Stimulated activated CD8-positive, alpha-beta memory T cell treated with anti-CD3 and anti-CD28 coated beads, Interleukin-15, amount 100 ng/mL, for 4 hours (primary cell): ENCODE measurements around the gene YIPF3.
"Not testable (repeated sequence)": the region's sequence is repeated elsewhere in the genome, so short reads cannot be mapped to it uniquely, and the experiment has no call there.

ENCODE experiments used
- DNase-seq, 2 donors: peaks; one replicate each; pipeline ENCODE4 v3.0.0-alpha.2; 2020; ENCODE audit warnings: low read depth in 2 of 2

The YIPF3 gene

DNA sequence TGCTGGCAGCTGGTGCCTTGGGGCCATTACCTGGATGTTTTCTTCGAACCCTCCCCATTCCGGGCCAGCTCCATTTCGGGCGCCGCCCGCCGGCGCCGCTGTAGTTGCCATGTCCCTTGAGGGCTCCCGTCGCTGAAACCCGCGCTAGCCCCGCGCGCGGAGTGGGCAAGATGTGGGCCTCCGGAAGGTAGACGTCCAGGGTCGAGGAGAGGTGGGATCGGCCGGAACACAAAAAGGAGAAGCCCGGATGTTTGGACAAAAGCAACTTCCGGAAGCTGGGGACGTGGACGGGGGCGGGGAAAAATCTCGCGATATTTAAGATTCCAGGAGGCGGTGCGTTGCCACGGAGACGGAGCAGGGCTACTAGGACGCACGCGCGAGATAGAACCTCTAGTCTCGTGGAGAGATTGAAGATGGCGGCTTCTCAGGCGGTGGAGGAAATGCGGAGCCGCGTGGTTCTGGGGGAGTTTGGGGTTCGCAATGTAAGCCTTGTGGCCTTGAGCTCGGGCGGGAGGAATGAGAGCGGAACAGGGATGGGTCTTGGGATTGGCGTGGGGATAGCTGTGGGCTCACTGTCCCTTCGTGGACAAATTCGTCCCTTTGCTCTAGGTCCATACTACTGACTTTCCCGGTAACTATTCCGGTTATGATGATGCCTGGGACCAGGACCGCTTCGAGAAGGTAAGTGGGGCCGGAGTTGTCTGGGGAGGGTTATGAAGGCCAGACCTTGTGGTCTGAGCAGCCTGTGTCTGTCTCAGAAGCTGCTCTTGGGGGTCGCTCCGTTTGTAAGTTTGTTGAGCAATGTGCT is at the start of gene YIPF3, which contains the start of gene POLR1C:
Gene YIPF3, minus strand, starts transcription at position 230 of the 808 bp plus-strand sequence. Its CDS starts 119 bp downstream, at position 111.
Gene POLR1C, plus strand, starts transcription at position 393 of the 808 bp plus-strand sequence. Its CDS starts 21 bp downstream, at position 414.
- peak; percentile 89 to 94 for DNase-seq

DNA sequence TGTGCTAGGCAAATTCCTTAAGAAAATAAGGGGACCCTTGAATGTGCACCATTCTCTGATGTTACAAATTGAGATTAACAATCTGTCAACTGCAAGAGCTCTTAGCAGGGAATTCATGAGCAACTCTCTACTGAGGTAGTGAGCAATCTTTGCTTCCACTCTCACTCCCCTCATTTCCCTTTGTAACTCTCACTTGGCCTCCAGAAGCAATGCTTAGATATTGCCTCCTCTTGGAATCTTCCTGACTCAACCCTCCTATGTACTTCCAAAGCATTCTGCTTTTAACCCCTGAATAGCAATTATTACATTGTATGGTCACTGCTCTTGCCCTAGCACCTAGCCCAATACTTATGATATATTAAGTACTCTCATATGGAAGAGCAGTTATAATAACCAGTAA is 42.6 kb upstream of the YIPF3 start:
- DNase-seq = no peak

DNA sequence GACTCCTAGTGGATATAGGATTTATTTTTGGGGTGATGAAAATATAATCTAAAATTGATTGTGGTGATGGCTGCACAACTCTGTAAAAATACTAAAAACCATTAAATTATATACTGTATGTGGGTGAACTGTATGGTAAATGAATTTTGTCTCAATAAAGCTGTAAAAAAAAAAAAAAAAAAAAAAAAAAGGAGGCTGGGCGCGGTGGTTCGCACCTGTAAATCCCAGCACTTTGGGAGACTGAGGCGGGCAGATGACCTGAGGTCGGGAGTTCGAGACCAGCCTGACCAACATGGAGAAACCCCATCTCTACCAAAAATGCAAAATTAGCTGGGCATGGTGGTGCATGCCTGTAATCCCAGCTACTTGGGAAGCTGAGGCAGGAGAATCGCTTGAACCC is 40.9 kb upstream of the YIPF3 start:
- DNase-seq = not testable (repeated sequence)

DNA sequence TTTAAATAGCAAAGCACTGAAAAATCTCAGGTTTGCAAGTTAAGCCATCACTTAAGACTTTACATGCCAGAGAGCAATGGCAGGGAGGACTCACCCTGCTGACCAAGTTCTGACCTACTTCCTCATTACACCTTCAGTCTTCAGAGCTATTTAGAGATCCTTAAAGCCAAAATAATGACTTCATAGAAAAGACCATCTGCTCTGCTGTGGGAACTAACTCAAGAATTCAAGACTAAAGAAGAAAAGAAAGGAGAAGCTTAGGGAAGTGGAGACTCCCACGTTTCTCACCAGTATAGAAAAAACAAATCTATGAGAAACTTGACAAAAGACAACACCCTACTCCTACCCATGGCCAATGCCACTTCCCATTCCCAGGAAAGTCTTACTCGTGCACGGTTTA is 30.5 kb upstream of the YIPF3 start:
- no peak for DNase-seq

DNA sequence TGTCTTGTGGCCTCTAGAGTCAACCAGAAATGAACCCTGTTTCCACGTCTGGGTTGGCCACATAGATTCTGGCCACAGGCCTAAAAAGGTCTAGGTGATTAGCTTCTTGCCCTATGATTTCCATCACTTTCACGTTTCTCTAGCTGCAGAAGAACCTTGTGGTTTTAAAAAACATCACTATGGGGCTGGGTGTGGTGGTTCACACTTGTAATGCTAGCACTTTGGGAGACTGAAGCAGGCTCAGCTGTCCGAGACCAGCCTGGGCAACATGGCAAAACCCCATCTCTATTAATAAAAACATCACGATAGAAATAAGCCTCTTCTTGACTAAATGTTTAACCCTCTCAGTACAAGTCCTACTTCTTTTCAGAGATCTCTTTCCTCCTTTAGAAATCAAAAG is 27.7 kb upstream of the YIPF3 start:
- no peak for DNase-seq

DNA sequence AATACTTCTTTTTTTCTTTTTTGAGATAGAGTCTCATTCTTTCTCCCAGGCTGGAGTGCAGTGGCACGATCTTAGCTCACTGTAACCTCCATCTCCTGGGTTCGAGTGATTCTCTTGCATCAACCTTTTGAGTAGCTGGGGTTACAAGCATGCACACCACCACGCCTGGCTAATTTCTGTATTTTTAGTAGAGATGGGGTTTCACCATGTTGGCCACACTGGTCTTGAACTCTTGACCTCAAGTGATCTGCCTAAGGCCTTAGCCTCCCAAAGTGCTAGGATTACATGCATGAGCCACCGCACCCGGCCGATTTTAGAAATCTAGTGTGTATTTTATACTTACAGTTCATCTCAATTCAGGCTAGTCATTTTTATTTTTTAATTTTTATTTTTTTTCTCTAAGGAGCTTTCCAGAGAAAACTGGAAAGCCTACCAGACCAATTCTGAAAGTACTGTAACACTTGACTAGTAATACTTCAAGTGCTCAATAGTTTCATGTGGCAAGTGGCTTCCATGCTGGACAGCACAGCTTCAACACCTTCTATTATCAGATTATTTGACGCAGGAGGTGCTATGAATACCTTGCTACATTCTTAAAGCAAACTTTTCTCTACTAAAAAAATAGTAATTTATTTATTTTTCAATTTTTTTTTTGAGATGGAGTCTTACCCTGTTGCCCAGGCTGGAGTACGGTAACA is 25.2 kb upstream of the YIPF3 start:
- DNase-seq = no peak

DNA sequence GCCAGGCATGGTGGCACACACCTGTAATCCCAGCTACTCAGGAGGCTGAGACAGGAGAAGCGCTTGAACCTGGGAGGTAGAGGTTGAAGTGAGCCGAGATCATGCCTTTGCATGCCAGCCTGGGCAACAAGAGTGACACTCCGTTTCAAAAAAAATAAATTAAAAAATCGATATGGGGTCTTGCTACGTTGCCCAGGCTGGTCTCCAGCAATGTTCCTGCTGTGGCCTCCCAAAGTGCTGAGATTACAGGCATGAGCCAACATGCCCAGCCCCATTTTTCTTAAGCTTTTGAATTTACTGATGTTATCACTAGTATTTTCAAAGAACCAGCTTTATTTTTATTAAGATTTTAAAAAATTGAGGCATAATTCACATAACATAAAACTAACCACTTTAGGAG is 23.8 kb upstream of the YIPF3 start:
- DNase-seq = no peak

DNA sequence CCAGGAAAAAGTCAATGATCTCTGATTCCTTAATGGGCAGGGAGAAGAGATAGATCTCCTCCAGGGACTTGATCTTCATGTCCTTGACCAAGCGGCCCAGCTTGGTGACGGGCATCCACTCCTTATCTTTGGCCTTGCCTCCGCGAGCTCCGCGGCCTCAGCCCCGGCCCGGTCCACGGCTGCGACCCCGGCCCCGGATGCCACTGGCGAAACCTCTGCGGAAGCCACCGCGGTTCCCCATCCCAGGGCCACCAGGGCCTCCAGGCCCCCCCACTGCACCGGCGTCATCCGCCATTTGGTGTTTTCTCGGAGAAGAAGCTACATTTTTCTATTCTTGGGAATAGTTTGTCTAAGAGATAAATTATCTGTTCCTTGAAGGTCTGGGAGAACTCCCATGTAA is 22.7 kb upstream of the YIPF3 start:
- not testable (repeated sequence) for DNase-seq

DNA sequence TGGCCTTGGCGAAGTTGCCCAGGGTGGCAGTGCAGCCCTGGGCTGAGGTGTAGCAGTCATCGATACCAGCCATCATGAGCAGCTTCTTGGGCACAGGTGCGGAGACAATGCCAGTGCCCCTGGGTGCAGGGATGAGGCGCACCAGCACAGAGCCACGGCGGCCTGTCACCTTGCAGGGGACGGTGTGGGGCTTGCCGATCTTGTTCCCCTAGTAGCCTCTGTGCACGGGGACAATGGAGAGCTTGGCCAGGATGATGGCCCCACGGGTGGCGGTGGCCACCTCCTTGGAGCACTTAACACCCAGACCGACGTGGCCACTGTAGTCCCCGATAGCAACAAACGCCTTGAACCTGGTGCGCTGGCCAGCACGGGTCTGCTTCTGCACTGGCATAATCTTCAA is 22.3 kb upstream of the YIPF3 start:
- not testable (repeated sequence) for DNase-seq

DNA sequence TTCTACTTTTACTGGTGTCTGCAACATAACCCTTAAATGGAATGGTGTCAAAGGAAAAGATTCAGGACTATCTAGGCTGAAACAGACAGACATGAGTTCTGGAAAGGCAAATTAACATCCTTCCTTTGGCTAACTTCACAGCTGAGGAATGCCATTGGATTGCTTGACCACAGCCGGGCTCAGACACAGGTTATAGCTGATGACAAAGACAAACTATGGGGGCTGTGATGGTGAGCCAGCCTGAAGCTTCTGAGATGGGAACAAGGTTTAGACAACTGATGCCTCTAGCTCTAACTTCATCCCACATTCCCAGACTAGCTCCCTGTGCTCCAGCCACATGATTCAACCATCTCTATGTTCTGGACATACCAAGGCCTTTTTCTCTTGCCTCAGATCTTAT is 15.5 kb upstream of the YIPF3 start:
- DNase-seq = no peak

DNA sequence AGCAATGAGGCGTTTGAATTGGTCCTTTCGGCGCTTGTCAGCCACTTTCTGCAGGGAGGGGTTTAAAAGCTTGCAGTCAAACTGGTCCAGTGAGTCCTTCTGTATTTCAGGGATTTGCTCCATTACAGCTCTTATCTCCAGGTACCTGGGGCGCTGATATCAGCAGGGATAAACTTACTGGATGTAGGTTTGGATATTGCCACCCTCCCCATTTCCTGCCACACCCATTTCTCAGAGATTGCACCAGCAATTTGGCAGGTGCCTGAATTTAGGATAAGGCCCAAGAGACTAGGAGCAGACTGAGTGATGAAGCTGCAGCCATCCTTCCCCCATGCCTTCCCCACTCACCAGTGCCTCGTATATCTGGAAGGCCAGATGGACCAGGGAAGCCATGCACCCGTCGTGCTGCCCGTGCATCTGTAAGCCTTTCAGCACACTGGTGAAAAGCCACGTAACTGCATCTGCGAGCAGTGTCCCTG is 7.8 kb upstream of the YIPF3 start:
- no peak for DNase-seq

DNA sequence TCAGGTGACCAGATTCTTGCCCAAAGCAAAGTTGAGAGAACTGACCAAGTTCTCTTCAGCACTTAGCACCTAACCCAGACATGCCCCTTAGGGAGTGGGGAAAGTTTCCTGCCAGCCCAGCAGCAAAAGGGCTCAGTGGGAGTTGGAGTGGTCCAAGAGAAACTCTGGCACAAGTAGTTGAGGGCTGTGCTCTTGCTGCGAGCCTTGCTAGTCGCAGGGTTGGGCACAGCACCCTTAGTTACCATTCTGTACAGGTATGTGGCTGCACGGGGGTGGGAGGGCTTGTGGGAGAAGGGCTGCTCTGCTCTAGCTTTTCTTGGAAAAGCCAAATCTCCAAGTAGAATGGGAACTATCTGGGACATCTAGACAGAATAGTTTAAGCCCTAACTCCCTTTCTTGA is 6.6 kb upstream of the YIPF3 start:
- no peak for DNase-seq

DNA sequence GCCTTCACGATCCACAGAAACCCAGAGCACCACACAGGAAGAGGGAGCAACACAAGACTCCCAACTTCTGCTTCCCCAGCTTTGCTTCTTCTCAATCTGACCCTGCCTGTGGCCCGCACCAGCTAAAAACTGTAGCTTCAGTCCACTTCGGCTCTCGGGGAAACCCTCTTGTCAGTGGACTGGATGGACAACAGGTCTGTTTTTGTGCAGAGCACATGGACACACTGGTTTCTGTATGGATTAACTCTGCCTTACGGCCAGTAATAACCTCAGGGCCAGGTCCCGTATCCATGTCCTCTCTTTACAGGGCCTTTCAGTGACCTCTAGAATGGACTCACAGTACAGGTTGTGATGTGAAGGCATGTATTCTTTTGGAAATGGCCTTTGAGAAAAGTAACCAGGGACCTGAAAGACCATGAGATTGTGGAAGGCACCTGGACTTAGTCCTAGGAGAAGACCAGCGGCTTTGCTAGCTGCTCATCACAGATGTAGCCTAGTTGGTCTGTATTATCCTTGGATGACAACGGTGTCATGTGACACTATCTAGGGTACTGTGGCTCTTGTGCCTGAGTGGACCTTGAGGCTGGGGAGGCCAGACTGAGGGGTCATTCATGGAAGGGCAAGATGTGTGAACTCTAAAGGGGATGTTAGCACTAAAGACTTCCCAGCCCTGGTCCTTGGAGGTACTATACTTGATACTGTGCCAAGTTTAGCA is 6.0 kb upstream of the YIPF3 start:
- DNase-seq = no peak

DNA sequence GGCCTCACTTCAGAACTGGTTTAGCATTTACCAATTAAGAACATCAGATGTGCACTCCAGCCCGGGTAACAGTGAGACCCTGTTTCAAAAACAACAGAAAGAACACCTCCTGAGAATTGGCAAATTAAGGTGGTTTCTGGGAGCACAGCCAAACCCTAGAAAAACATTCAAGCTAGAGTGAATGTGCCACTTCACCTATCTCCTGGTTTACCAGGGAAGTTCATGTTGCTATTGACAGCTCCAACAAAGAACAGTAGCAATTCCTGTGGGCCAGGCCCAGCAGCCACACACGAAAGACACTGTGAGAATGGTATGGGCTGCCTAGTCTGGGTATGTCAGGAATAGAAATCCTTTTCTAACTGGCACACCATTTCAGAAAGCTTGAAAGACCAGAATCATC is 5.1 kb upstream of the YIPF3 start:
- DNase-seq = no peak

DNA sequence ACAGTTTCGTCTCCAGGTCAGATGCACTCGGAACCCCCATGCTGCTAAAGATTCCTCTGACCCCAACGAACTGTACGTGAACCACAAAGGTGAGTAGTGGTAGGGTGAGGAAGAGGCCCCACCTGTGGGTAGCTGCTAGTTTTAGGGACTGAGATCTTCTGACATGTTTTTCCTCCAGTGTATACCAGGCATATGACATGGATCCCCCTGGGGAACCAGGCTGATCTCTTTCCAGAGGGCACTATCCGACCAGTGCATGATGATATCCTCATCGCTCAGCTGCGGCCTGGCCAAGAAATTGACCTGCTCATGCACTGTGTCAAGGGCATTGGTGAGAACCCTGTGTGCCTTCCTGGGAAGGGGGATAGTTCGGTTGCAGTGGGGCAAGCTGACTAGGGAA is 3.4 kb upstream of the YIPF3 start:
- DNase-seq = no peak

DNA sequence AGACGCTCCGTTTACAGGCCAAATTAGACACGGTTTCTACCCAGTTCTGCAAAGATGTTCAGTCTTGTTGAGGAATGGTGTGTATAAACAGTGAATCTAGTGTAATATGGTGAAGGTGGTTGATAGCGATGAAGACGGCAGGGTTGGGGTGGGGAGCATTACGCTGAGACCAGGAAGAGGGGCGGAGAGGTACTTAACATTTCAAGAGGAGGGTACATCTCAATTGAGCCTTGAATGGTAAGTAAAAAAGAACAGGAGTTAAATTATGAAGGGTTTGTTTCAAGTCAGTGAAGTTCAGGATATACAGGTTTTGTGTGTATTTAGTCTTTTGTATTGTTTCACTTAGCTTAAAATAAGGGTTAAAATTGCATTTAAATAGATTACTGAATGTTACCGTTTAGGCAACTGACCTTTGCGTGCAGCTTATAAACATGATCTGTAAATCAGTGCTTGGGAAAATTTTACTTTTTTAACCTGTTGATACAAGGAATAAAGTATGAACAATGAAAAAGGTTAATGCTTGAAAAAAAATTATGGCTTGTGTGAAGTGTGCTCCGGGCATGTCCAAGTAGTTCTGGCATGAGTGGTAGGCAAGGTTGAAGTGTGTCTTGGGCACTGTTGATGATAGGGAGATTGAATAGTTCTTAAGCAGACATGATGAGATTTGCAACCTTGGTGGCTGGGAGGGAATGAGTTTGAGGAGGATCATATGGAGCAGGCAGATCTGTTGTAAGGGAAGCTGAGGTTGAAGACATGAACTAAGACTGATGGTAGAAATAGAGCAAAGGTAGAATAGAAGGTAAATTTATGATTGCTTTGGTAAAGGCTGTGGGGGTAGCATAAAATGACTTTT is 1.0 kb upstream of the YIPF3 start:
- no peak for DNase-seq

DNA sequence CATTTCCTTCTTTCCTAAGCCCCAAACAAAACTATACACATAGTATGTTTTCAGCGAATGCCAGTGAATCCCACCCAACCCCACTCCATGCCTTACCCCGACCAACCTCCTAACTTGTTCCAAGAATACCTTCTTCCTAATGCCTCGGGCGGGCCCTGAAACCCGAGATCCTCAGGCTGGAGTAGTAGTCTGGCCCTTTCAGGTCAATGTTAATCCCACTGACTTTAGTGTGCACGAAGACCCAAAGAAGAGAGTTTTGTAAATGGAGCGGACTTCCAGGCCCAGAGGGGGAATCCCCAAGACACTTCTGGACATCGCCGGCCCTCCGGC is 394 bp downstream of the YIPF3 start:
- no peak for DNase-seq

DNA sequence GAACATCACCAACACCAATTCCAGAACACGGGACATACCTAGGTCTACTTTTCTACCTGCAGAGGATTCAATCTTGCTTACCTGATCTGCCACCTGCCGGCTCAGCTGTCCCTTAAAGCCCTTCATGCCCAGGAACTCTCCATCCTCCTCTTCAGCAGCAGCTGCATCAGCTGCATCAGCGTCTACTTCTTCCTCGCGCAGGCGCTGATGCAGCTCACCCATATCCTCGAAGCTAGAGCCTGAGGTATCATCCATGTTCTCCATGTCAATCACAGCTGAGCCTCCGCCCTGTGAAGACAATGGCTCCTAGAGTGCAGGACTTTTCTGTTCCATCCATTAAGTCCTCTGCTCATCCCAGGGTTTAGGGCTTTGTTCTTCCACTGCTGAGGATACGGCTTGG is 918 bp downstream of the YIPF3 start:
- DNase-seq = no peak

DNA sequence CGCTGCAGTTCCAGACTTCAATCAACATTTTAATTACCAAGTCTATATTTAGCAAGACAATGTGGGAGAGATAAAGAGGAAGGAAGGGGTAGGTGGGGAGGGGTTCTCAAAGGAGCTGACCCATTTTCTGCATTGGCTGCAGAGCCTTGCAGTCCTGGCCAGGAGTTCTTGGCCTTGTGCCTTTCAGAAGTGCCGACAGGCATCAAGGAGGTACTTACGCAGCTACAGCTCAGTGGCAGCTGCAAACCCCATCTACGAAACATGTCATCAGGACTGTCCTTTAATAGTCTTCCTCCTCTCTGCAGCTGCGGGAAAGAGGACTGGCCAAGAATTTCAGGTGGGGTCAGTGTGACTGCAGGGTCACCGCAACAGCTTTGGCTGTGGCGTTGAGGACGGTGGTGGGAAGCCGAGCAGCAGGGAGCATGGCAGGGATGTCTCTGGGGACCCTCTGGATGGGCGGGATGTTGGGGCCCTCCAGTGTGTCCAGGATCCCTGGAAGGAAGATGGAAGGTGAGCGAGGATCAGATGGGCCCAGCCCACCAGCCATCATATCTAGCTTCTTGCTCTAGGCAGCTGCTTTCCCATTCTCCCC is 4.8 kb downstream of the YIPF3 start:
- no peak for DNase-seq

DNA sequence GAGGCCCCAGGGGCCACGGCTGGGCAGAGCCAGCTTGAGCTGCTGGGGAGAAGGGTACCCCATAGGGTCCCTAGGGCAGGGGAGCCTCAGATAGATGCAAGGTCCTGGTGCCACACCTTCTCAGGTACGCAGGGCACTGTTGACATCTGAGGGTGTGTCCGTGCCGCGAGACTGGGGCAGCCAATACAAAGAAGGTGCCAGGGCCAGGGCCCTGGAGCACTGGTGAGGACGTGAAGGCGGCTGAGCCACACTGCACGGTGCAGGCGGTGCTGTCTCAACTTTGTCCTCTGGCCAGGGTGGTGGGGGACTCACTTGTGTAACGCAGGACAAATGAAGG is 5.9 kb downstream of the YIPF3 start:
- no peak for DNase-seq
